Measurements from ENCODE around the gene CDKN2C. TPM values are rescaled to one million over a fixed set of nuclear protein-coding genes. Genes with fewer than 3 reads are reported as not detected.

CDKN2C gene
- total RNA-seq, result 10 to 100 TPM in 2 of 6 donors, 1 to 10 TPM in 4; 2.1 to 12.7 (median 8.2) TPM

DNA sequence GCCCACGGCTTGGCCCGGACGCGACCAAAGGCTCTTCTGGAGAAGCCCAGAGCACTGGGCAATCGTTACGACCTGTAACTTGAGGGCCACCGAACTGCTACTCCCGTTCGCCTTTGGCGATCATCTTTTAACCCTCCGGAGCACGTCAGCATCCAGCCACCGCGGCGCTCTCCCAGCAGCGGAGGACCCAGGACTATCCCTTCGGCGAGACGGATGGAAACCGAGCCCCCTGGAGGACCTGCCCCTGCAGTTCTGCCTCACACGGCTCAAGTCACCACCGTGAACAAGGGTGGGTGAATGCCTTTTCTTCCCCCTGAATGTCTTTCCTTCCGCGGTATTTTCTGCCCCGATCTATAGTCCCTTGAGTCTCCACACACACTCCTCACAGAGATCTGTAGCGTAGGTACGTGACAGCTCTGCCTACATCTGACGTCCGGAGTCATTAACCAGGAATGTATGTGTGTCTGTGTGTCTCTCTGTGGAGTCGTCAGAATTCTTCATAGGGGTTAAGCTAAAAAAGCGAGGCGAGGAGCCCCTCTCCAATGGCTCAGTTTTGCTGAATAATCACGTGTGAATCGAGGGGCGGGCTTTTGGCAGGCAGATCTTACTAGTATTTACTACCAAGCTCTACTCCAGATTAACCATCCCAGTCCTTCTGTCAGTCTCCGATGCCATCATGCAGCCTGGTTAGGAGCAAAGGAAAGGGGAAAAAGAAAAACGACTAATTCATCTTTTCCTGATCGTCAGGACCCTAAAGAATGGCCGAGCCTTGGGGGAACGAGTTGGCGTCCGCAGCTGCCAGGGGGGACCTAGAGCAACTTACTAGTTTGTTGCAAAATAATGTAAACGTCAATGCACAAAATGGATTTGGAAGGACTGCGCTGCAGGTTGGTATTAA is at the start of gene CDKN2C:
CDKN2C (plus strand) TSS at position 635 of the 898 bp plus-strand sequence; CDS start at position 759, 124 bp downstream.
- TF ChIP-seq POLR2A (IDR thresholded peaks at IDR 0.05) (peak in 3 of 4 donors; percentile 27 to 59 (median 50)), CTCF (IDR thresholded peaks at IDR 0.05) (no peak), POLR2AphosphoS5 (IDR thresholded peaks at IDR 0.05) (peak; percentile 15 to 67)
- Histone ChIP-seq H3K4me1 (peaks cover 0 to 18% (median 12%) of the 10 kb centered on the region in 4 donors), H3K4me3 (peak within 1 kb of the TSS; percentile 34 to 76 (median 68)), H3K9me3 (no peaks in the 10 kb centered on the region), H3K27ac (peak within 1 kb of the TSS; percentile 93 to 97 (median 96)), H3K36me3 (no peaks in the 10 kb centered on the region), H3K27me3 (no peaks in the 10 kb centered on the region)
- peak; percentile 61 for ATAC-seq (ENCODE audit: low FRiP score in 2 of 2)
- DNase-seq, result peak in 1 of 2 donors; percentile 84
- WGBS, 2 donors, result 1% methylated on average over 29 to 41 of the region's 44 CpGs

DNA sequence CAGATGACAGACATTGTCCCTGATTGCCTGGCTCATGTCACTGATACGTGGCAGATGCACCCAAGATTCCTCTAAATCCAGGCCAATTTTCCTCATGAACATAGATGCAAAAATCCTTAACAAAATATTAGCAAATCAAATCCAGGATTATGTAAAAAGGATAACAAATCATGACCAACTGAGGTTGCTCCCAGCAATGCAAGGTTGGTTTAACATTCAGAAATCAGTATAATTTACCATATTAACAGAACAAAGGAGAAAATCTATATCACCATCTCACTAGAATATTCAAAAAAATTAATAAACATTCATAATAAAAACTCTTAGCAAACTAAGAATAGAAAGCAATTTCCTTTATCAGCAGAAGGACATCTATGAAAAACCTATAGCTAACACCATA is 49.6 kb upstream of the CDKN2C start:
- H3K36me3 ChIP-seq, result no peaks in the 10 kb centered on the region
- no peaks in the 10 kb centered on the region for H3K27me3 ChIP-seq
- peaks cover 0 to 11% (median 0%) of the 10 kb centered on the region in 4 donors for H3K4me1 ChIP-seq
- DNase-seq, result no peak
- H3K4me3 ChIP-seq, result no peak overlapping the region
- WGBS, 2 donors, result 97 to 100% methylated on average over 1 of the region's 1 CpG
- H3K9me3 ChIP-seq, result no peaks in the 10 kb centered on the region
- ATAC-seq (ENCODE audit: low FRiP score in 2 of 2), result no peak
- TF ChIP-seq CTCF (IDR thresholded peaks at IDR 0.05), result no peak
- TF ChIP-seq POLR2AphosphoS5 (IDR thresholded peaks at IDR 0.05), result no peak
- TF ChIP-seq POLR2A (IDR thresholded peaks at IDR 0.05), result no peak
- no peak for TF ChIP-seq EP300 (IDR thresholded peaks at IDR 0.05)
- no peak overlapping the region for H3K27ac ChIP-seq

DNA sequence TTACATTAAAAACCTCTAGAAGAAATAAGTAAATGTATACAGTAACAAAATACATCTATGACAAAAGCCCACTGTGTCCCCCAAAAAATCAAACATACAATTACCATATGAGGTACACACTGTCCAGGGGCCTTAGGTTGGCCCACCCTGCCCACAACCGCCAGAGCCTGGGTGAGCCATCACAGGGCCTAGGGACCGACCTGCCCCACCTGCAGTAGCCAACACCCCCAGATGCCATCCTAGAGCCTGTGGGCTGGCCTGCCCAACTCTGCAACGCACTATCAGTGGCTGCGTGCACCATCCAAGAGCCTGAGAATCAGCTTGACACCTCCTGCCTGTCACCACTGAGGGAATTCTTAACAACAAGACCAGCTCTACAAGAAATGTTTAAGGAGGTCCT is 49.0 kb upstream of the CDKN2C start:
- no peak overlapping the region for H3K4me3 ChIP-seq
- DNase-seq (peak in 1 of 2 donors; percentile 22), ATAC-seq (ENCODE audit: low FRiP score in 2 of 2) (no peak)
- H3K27ac ChIP-seq, result no peak overlapping the region
- 85 to 94% methylated on average over 3 to 4 of the region's 4 CpGs for WGBS, 2 donors
- no peaks in the 10 kb centered on the region for H3K27me3 ChIP-seq
- H3K4me1 ChIP-seq, result peaks cover 0 to 11% (median 0%) of the 10 kb centered on the region in 4 donors
- no peaks in the 10 kb centered on the region for H3K36me3 ChIP-seq
- TF ChIP-seq CTCF (IDR thresholded peaks at IDR 0.05), result no peak
- no peak for TF ChIP-seq POLR2AphosphoS5 (IDR thresholded peaks at IDR 0.05)
- no peak for TF ChIP-seq POLR2A (IDR thresholded peaks at IDR 0.05)
- TF ChIP-seq EP300 (IDR thresholded peaks at IDR 0.05), result no peak
- H3K9me3 ChIP-seq, result no peaks in the 10 kb centered on the region

DNA sequence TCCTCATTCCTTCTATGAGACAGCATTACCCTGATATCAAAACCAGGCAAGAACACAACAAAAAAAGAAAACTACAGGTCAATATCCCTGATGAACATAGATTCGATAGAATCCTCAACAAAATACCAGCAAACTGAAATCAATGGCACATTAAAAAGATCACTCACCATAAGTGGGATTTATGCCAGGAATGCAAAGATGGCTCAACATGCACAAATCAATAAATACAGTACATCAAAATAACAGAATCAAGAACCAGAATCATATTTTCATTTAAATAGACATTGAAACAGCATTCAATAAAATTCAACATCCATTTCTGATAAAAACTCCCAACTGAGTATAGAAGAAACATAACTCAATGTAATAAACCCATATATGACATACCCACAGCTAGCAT is 46.5 kb upstream of the CDKN2C start:
- Histone ChIP-seq H3K36me3 (no peaks in the 10 kb centered on the region), H3K27me3 (no peaks in the 10 kb centered on the region), H3K4me3 (no peak overlapping the region), H3K27ac (no peak overlapping the region), H3K4me1 (no peaks in the 10 kb centered on the region), H3K9me3 (no peaks in the 10 kb centered on the region)
- ATAC-seq (ENCODE audit: low FRiP score in 2 of 2) (no peak), DNase-seq (no peak)
- TF ChIP-seq EP300 (IDR thresholded peaks at IDR 0.05) (no peak), CTCF (IDR thresholded peaks at IDR 0.05) (no peak), POLR2AphosphoS5 (IDR thresholded peaks at IDR 0.05) (no peak), POLR2A (IDR thresholded peaks at IDR 0.05) (no peak)
- 96 to 100% methylated on average over 1 of the region's 1 CpG for WGBS, 2 donors

All from upper lobe of left lung (tissue), 6 donors.